Suprapubic skin (tissue), 3 donors: ENCODE data around the gene ZFP3.

Source experiments
- EP300 ChIP-seq: sonication (generic); formaldehyde crosslinking; IDR thresholded peaks from one replicate; pipeline ENCODE4 v1.6.1; 2017; ENCODE audit warnings: antibody characterized with exemption
- POLR2A ChIP-seq, 2 donors: fragments of 450-650 bp; IDR thresholded peaks; one replicate each; pipeline ENCODE4 v1.6.1; 2017; ENCODE audit warnings: antibody characterized with exemption in 2 of 2, mild to moderate bottlenecking in 2 of 2, moderate library complexity in 2 of 2
- TF ChIP-seq, protein P1 (sequence below), 2 donors: fragments of 200-600 bp in 1 of 2; fragments of 450-650 bp in 1 of 2; sonication (generic) in 1 of 2; IDR thresholded peaks; one replicate each; pipeline ENCODE4 v1.5.1; 2016 to 2019; ENCODE audit warnings: antibody characterized with exemption in 2 of 2, mild to moderate bottlenecking in 1 of 2, moderate library complexity in 1 of 2

DNA sequence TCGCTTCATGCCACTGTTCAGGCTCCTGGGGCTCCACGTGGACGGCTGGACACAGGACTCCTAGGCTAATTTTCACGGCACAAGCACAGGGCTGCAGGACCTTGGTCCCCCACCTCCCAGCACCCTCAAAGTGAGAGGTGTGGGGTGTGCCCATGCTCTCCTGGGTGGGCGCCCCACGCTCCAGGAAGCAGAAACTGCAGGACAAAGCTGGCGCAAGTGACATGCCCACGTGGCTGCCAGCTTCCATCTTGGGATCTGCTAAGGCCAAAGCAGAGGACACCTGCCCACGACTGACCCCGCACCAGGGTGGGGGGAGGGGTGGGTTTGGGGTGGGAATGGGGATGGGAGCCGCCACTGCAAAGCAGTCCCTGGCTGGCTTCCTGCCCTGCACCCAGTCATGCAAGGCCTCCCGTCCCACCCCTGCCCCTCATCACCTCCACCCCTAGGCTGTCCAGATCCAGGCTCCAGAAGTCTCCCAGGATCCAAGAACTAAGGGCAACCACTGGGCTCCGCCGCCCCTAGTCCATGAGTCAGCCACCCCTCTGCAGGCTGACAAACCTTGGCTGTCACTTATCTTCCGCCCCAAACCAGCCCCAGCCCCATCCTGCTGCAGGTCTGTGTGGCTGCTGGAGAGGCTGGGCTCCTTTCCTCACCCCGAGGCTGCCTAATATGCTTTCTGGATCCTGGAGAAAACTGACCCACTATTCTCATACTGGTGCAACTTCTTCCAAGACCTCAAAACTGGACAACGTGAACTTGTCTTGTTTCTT, 48.6 kb downstream of the ZFP3 start:
- TF ChIP-seq EP300 (no peak), POLR2A (IDR thresholded peaks at IDR 0.05) (no peak)
- TF ChIP-seq, protein P1, sequence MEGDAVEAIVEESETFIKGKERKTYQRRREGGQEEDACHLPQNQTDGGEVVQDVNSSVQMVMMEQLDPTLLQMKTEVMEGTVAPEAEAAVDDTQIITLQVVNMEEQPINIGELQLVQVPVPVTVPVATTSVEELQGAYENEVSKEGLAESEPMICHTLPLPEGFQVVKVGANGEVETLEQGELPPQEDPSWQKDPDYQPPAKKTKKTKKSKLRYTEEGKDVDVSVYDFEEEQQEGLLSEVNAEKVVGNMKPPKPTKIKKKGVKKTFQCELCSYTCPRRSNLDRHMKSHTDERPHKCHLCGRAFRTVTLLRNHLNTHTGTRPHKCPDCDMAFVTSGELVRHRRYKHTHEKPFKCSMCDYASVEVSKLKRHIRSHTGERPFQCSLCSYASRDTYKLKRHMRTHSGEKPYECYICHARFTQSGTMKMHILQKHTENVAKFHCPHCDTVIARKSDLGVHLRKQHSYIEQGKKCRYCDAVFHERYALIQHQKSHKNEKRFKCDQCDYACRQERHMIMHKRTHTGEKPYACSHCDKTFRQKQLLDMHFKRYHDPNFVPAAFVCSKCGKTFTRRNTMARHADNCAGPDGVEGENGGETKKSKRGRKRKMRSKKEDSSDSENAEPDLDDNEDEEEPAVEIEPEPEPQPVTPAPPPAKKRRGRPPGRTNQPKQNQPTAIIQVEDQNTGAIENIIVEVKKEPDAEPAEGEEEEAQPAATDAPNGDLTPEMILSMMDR (IDR thresholded peaks at IDR 0.05): no peak
